Endothelial cell of umbilical vein (primary cell): ENCODE data around the gene SRA1. TPM values are rescaled to one million over a fixed set of nuclear protein-coding genes. Genes with fewer than 3 reads are reported as not detected.

Experiments
- BruUV-seq: library from RNA; stranded (reverse); fragments of 400-500 nt; replicated peaks from 2 replicates; lab custom pipeline; 2021; lab: Mats Ljungman, UMichigan
- CTCF ChIA-PET: fragments of 300-600, 350-600 bp; sonication (Branson Sonifier 250); formaldehyde crosslinking; loops from one replicate; lab custom pipeline; 2021; ENCODE audit warnings: antibody characterized with exemption, inconsistent platforms; lab: Charles Lee
- POLR2A ChIA-PET: fragments of 300-600, 350-600 bp; sonication (Branson Sonifier 250); formaldehyde crosslinking; loops from one replicate; lab custom pipeline; 2021; ENCODE audit warnings: antibody characterized with exemption, inconsistent platforms; lab: Charles Lee
- DNase-seq: peaks from one replicate; pipeline ENCODE4 v3.0.0-alpha.2; 2011; ENCODE audit warnings: low read depth, low spot score
- FAIRE-seq: peaks from 2 replicates; lab custom pipeline; 2011; peaks lifted over from hg19 to GRCh38; lab: Jason Lieb, UNC
- H2AFZ ChIP-seq: 2 replicates; pipeline ENCODE4 v1.6.0; 2012; ENCODE audit warnings: low read depth, low read length, control low read depth, inconsistent platforms
- H3K27ac ChIP-seq: 2 replicates; pipeline ENCODE4 v1.5.1; 2011; ENCODE audit warnings: low read depth, mild to moderate bottlenecking, control low read depth, low read length, moderate library complexity; ENCODE audit not compliant: insufficient read depth
- H3K27me3 ChIP-seq, 2 experiments: 2 replicates each; pipeline versions ENCODE4 v1.6.0 to v1.6.1; 2011; ENCODE audit warnings: low read length in 2 of 2, mixed read lengths in 1 of 2; ENCODE audit not compliant: control insufficient read depth in 2 of 2, insufficient read depth in 2 of 2
- H3K36me3 ChIP-seq, 2 experiments: 2 replicates in 1 of 2; 3 replicates in 1 of 2; pipeline ENCODE4 v1.5.1; 2011; ENCODE audit warnings: low read length in 2 of 2, mild to moderate bottlenecking in 1 of 2, moderate library complexity in 1 of 2; ENCODE audit not compliant: control insufficient read depth in 2 of 2, insufficient read depth in 2 of 2; ENCODE audit errors: extremely low read depth in 1 of 2
- H3K4me1 ChIP-seq: 3 replicates; pipeline ENCODE4 v1.5.1; 2011; ENCODE audit warnings: mild to moderate bottlenecking, low read length; ENCODE audit not compliant: control insufficient read depth, insufficient read depth; ENCODE audit errors: extremely low read depth
- H3K4me2 ChIP-seq: 2 replicates; pipeline ENCODE4 v1.6.1; 2011; ENCODE audit warnings: low read length, control low read depth, mixed read lengths; ENCODE audit not compliant: insufficient read depth
- H3K4me3 ChIP-seq, 3 experiments: fragments of 200-600 bp in 1 of 3; sonication (generic), shearing (Covaris generic) in 1 of 3; replicated peaks in 1 of 3; 2 replicates each; pipeline ENCODE4 v1.5.1; 2011 to 2016; ENCODE audit warnings: control low read depth in 3 of 3, low read length in 3 of 3, mild to moderate bottlenecking in 2 of 3, inconsistent platforms in 1 of 3, low read depth in 1 of 3, moderate library complexity in 1 of 3; ENCODE audit not compliant: insufficient read depth in 1 of 3
- H3K79me2 ChIP-seq: 2 replicates; pipeline ENCODE4 v1.6.0; 2012; ENCODE audit warnings: low read length, inconsistent platforms; ENCODE audit not compliant: control insufficient read depth, insufficient read depth
- H3K9ac ChIP-seq: replicated peaks from 2 replicates; pipeline ENCODE3; 2011; ENCODE audit warnings: low read length, control low read depth; ENCODE audit not compliant: insufficient read depth; ENCODE audit errors: extremely low read depth
- H3K9me1 ChIP-seq: replicated peaks from 3 replicates; pipeline ENCODE4 v1.6.0; 2011; ENCODE audit warnings: mild to moderate bottlenecking, low read length; ENCODE audit not compliant: control insufficient read depth, insufficient read depth; ENCODE audit errors: extremely low read depth
- H3K9me3 ChIP-seq: replicated peaks from 2 replicates; pipeline ENCODE4 v1.5.1; 2012; ENCODE audit warnings: low read length, inconsistent platforms; ENCODE audit not compliant: control insufficient read depth, insufficient read depth
- H4K20me1 ChIP-seq: replicated peaks from 2 replicates; pipeline ENCODE3; 2011; ENCODE audit warnings: mild to moderate bottlenecking, low read length; ENCODE audit not compliant: control insufficient read depth, insufficient read depth; ENCODE audit errors: extremely low read depth
- CTCF ChIP-seq, 2 donors: IDR thresholded peaks; 1 replicate in 1 of 2; 2 replicates in 1 of 2; pipeline ENCODE4 v1.5.1; 2011; ENCODE audit warnings: low read length in 2 of 2, mild to moderate bottlenecking in 2 of 2, moderate library complexity in 2 of 2, control low read depth in 1 of 2, inconsistent platforms in 1 of 2, low read depth in 1 of 2; ENCODE audit not compliant: insufficient read depth in 1 of 2; ENCODE audit errors: extremely low read depth in 1 of 2
- EZH2 ChIP-seq: IDR thresholded peaks from 2 replicates; pipeline ENCODE4 v1.6.1; 2012; ENCODE audit warnings: borderline replicate concordance, low read depth, mild to moderate bottlenecking, moderate library complexity, low read length, inconsistent platforms; ENCODE audit not compliant: severe bottlenecking
- FOS ChIP-seq: IDR thresholded peaks from 2 replicates; pipeline ENCODE4 v1.6.1; 2011; ENCODE audit warnings: mild to moderate bottlenecking, low read length, moderate library complexity, borderline replicate concordance; ENCODE audit not compliant: insufficient read depth
- GATA2 ChIP-seq: IDR thresholded peaks from 2 replicates; pipeline ENCODE4 v1.7.0; 2011; ENCODE audit warnings: low read depth, mild to moderate bottlenecking, moderate library complexity, mixed read lengths, low read length; ENCODE audit not compliant: insufficient read length, insufficient read depth
- JUN ChIP-seq: IDR thresholded peaks from 2 replicates; pipeline ENCODE4 v1.6.1; 2011; ENCODE audit warnings: borderline replicate concordance, low read depth; ENCODE audit not compliant: insufficient read length, insufficient read depth
- MAX ChIP-seq: IDR thresholded peaks from 2 replicates; pipeline ENCODE4 v1.6.1; 2011; ENCODE audit not compliant: insufficient read depth, insufficient read length
- MYC ChIP-seq: IDR thresholded peaks from one replicate; pipeline ENCODE4 v1.6.1; 2011; ENCODE audit warnings: mild to moderate bottlenecking, low read depth, low read length
- POLR2A ChIP-seq: IDR thresholded peaks from 2 replicates; pipeline ENCODE4 v1.6.1; 2012; ENCODE audit warnings: low read depth, mild to moderate bottlenecking, control low read depth, low read length
- POLR2AphosphoS5 ChIP-seq: IDR thresholded peaks from 2 replicates; pipeline ENCODE4 v1.6.1; 2012; ENCODE audit warnings: low read depth, mild to moderate bottlenecking, control low read depth, low read length, moderate library complexity; ENCODE audit not compliant: insufficient read depth
- dilution Hi-C: fragments of 300-500 bp; cut with MboI; formaldehyde crosslinking; loops from one replicate; pipeline ENCODE4 v1.15.0; 2019; ENCODE audit warnings: low sequenced_read_pairs; ENCODE audit not compliant: extremely low pct_ligation_motif_present
- intact Hi-C: fragments of 100-400 bp; cut with micrococcal nuclease; formaldehyde crosslinking; loops from one replicate; pipeline ENCODE4 v1.10.0; 2022
- polyA plus RNA-seq, 4 experiments: library from polyadenylated mRNA; depleted of rRNA in 3 of 4; stranded (reverse) in 3 of 4; unstranded in 1 of 4; fragments of >200 nt; gene quantifications; 2 replicates each; pipeline versions ENCODE4 v1.2.1 to v1.2.3, GENCODE V29; 2011 to 2012; ENCODE audit warnings: missing spikeins in 1 of 4
- total RNA-seq: library from RNA; stranded (reverse); gene quantifications from 2 replicates; pipeline ENCODE4 v1.2.3, GENCODE V29; 2021

Gene SRA1
- total and polyA plus RNA-seq, 2 donors (not counting 3 experiments of a cell fraction or from before 2014, with no cell fraction given): 17.6 to 19.7 TPM

GRCh38 chr5:140567871-140568270, 10.6 kb upstream of the SRA1 start:
- H3K4me1 ChIP-seq: peaks cover 8% of the 10 kb centered on the region
- peaks cover 3 to 24% of the 10 kb centered on the region in 2 experiments for H3K36me3 ChIP-seq
- H3K27me3 ChIP-seq: no peaks in the 10 kb centered on the region
- ChIA-PET CTCF (no interaction called here), POLR2A (no interaction called here)
- no peak overlapping the region for H3K4me3 ChIP-seq
- intact Hi-C loops (no loop called here), dilution Hi-C loops (no loop called here)
- no peaks in the 10 kb centered on the region for H3K9me3 ChIP-seq
- no peaks in the 10 kb centered on the region for H3K9me1 ChIP-seq
- FAIRE-seq: no peak
- no peak for TF ChIP-seq POLR2AphosphoS5
- TF ChIP-seq CTCF (IDR thresholded peaks at IDR 0.05; ENCODE audit: extremely low read depth in 1 of 2, insufficient read depth in 1 of 2, low read depth in 1 of 2, low read length in 2 of 2): no peak
- no peak for TF ChIP-seq MYC
- no peak for TF ChIP-seq JUN
- TF ChIP-seq POLR2A: no peak
- no peak for TF ChIP-seq GATA2
- TF ChIP-seq FOS: no peak
- no peak for TF ChIP-seq EZH2
- no peak for TF ChIP-seq MAX
- H3K79me2 ChIP-seq: peaks cover 9% of the 10 kb centered on the region
- H2AFZ ChIP-seq: no peak overlapping the region
- no peak overlapping the region for H3K27ac ChIP-seq
- DNase-seq: no peak
- BruUV-seq: no TSS peak
- no peak overlapping the region for H3K4me2 ChIP-seq
- H3K9ac ChIP-seq: no peak overlapping the region
- no peaks in the 10 kb centered on the region for H4K20me1 ChIP-seq
